Right ventricle myocardium inferior (tissue), 1 donor: ENCODE measurements around the gene EXOC4. TPM values are rescaled to one million over a fixed set of nuclear protein-coding genes. Genes with fewer than 3 reads are reported as not detected.
A peak's percentile ranks its signal among the peaks of the same experiment; 100 is the strongest.
"Not testable (repeated sequence)": the region's sequence is repeated elsewhere in the genome, so short reads cannot be mapped to it uniquely, and the experiment has no call there.

Source experiments
- ATAC-seq: fragments of 200-7000 bp; cut with Tn5 transposase; one replicate; pipeline ENCODE4 v1.9.1; 2020; ENCODE audit warnings: mild to moderate bottlenecking, moderate library complexity
- DNase-seq: peaks from one replicate; pipeline ENCODE4 v3.0.0; 2021; ENCODE audit errors: missing footprints
- intact Hi-C: fragments of 100-400 bp; cut with DNase I; formaldehyde crosslinking; loops from one replicate; pipeline ENCODE4 v1.11.0; 2022
- long read RNA-seq: library from polyadenylated mRNA; unstranded; transcript quantifications from one replicate; pipeline ENCODE4 v2.0.0, GENCODE V29; 2021
- total RNA-seq: library from RNA; stranded (reverse); fragmentation: NEBNext Ultra II Directional; extraction: Animal tissue kit (Norgen Biotek cat#: 25700); gene quantifications from one replicate; pipeline ENCODE4 v1.2.1, GENCODE V29; 2021
- donor health status: DM: no; HTN: yes; CAD: no; lungs with severe emphysema.

EXOC4 gene
- total RNA-seq, result 36.8 TPM
- long read RNA-seq, full-length matches to known transcripts, result 14 of 17 reads
- long read RNA-seq, partial matches to known transcripts, result 2 of 17 reads
- long read RNA-seq, other reads (novel, unspliced or antisense), result 1 of 17 reads

DNA sequence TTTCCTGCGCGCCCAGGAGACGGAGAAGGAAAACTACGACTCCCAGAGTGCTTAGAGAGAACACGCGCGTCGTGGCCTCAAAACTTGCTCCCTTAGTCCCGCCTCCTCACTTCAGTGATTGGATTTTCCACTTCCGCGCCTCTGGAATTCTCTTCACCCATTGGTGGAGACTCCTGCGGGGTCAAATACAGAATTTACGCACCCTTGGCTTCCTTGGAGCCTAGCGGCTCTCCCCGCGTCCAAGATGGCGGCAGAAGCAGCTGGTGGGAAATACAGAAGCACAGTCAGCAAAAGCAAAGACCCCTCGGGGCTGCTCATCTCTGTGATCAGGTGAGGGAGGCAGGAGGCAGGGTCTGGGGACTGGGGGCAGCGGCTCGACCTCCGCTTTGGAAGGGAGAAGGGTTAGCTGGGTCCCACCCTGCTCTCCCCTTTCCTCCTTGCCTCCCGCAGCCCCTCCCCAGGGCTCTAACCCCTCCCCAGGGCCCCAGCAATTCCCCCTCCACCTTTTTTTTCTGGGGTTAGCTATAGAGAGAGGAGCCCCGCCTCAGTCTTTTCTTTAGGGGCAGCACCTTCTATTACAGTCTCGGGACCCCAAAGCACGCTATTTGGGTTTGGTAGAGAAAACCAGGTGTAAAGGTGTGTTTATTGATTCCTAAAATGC, at the start of gene EXOC4:
Gene EXOC4, plus strand, starts transcription at position 221 of the 661 bp plus-strand sequence.
- intact Hi-C loops, result no loop called here
- peak; percentile 100 for ATAC-seq
- peak; percentile 91 for DNase-seq

DNA sequence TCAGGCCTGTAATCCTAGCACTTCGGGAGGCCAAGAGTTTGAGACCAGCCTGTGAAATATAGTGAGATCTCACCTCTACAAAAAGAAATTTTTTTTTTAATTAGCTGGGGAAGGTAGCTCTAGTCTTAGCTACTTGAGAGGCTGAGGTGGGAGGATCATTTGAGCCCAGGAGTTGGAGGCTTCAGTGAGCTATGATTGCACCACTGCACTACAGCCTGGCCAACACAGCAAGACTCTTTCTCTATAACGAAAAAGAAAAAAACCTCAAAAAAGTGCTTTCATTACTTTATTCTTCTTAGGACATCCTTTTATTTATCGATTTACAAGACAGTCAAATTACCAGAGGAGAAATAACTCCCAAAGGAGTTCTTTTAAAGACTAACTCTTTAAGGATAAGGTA, 49.4 kb upstream of the EXOC4 start:
- ATAC-seq, result no peak
- intact Hi-C loops, result loop anchor here (10.0 kb wide), 1 partner anchor 1099 kb away; no protein-coding TSS in a partner anchor

DNA sequence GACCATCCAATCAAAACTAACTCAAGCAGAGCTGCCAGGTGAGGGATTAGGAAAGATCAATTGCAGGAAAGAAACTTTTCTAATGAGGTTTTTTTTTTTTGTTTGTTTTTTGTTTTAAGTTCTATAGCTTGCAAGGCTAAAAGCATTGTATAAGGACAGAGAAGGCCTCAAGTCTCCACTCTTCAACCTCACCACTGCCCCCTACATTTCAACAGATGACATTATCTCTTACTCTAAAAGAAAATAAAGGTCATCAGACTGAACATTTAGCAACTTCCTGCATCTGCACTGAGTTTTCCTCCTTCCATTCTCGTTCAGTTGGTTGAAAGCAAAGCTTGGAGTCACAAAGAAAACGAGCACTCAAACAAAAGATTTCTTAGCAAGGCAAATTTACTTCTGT, 45.2 kb upstream of the EXOC4 start:
- intact Hi-C loops, result loop anchor here (10.0 kb wide), 1 partner anchor 1103 kb away; no protein-coding TSS in a partner anchor
- DNase-seq, result no peak

More for the DNA sequence above, 49.4 kb upstream of the EXOC4 start:
- DNase-seq, result no peak

DNA sequence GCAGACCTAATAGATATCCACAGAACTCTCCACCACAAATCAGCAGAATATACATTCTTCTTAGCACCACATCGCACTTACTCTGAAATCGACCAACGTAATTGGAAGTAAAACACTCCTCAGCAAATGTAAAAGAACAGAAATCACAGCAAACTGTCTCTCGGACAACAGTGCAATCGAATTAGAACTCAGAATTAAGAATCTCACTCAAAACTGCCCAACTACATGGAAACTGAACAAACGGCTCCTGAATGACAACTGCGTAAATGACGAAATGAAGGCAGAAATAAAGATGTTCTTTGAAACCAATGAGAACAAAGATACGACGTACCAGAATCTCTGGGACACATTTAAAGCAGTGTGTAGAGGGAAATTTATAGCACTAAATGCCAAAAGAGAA, 42.1 kb upstream of the EXOC4 start:
- intact Hi-C loops, DNase-seq, ATAC-seq: not testable (repeated sequence)

More for the DNA sequence above, 45.2 kb upstream of the EXOC4 start:
- ATAC-seq, result no peak

DNA sequence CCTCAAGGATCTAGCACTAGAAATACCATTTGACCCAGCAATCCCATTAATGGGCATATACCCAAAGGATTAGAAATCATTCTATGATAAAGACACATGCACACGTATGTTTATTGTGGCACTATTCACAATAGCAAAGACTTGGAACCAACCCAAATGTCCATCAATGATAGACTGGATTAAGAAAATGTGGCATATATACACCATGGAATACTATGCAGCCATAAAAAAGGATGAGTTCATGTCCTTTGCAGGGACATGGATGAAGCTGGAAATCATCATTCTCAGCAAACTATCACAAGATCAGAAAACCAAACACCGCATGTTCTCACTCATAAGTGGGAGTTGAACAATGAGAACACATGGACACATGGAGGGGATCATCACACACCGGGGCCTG, 39.1 kb upstream of the EXOC4 start:
- intact Hi-C loops, ATAC-seq, DNase-seq: not testable (repeated sequence)

DNA sequence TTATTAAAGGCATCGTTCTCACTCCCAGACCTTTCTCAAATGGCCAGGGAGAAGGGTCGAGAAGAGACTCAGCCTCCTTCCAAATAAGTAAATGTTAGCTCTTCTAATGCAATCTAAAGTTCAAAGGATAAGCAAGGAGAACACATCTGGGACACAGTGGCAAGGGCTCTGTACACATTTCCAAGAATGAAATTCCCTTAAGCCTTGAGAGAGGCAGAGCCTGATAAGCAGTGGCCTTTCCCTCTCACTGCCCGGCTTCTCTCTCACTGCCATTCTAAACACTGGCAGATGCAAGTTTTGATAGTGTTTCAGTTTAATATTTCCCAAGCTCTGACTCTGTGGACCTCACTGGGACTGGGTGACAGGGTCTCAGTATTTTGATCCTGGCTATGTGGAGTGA, 35.1 kb upstream of the EXOC4 start:
- intact Hi-C loops, result no loop called here
- no peak for DNase-seq
- ATAC-seq, result no peak

DNA sequence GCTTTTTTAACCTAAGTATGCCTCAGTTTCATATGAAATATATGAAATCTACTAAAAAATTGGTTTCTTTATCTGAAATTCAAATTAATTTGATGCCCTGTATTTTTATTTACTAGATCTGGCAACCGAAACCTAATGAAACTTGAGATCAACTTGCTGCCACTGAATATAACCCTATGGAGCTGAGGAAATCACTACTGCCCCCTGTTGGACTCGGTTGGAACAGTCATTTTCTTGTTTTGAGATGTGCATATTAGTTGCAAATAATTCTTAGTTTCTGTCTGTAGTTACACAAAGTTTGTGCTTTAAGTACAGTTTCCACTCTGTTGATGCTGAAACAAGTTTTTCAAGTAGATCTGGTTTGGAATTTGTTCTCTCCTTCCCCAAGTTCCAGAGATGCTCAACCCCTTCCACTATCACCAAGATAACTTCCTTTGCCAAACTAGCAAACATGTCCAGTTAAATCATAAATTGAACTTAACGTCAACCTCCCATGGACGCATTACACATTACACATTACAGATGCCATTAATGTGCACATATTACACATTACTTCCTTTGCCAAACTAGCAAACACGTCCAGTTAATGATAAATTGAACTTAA, 22.2 kb upstream of the EXOC4 start:
- intact Hi-C loops, result no loop called here
- ATAC-seq (no peak), DNase-seq (no peak)

DNA sequence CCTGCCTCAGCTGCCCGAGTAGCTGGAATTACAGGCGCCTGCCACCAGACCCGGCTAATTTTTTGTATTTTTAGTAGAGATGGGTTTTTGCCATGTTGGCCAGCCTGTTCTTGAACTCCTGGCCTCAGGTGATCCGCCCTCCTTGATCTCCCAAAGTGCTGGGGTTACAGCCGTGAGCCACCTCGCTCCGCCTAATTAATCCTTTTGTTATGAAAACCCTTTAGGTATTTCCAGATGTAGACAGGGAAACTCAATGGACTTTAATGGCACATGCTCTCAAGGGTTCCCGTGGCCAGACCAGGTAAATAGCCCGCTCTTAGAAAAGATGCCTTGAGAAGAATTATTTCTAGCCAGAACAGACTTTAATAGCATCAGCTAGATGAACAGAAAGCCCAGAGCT, 19.7 kb upstream of the EXOC4 start:
- ATAC-seq, result no peak
- DNase-seq, result no peak
- intact Hi-C loops, result no loop called here

DNA sequence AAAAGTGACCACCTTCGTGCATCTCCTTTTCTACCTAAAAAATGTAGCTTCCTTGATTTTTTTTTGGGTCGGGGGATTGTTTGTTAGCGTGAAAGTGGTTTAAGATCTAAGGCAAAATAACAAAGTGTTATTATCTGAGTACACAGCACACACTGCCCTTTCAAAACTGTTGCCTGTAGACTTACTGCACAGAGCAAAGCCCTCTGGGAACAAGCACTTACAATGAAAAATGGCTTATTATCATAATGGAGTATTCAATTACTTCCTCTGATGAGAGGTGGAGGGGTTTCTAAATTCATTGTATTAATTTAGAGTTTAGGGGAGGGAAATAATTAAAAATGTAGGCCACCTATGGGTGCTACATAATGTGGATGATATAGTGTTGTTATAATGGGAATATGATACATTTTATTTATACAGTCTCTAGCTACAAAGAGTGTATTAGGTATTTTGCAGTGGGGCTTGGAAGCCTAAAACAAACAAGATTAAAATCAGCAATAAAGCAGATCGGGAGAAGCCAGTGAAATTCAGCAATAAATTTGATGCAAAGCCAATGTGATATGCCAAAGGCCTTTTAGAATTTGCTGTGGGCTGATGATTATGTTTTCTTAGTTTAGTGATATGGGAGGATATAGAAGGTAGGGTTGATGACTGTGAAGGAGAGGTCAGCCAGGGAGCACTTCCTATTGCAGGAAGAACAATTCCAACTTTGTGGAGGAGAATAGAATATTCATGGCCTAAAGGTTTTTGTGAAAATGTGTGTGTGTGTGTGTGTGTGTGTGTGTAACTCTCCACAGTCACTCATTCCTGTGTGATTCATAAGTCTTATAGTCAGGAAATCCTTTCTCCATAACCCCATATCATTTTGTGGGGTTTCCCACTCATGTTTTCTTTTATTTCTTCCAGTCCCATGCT, 17.7 kb upstream of the EXOC4 start:
- intact Hi-C loops, result no loop called here
- DNase-seq (no peak), ATAC-seq (no peak)

DNA sequence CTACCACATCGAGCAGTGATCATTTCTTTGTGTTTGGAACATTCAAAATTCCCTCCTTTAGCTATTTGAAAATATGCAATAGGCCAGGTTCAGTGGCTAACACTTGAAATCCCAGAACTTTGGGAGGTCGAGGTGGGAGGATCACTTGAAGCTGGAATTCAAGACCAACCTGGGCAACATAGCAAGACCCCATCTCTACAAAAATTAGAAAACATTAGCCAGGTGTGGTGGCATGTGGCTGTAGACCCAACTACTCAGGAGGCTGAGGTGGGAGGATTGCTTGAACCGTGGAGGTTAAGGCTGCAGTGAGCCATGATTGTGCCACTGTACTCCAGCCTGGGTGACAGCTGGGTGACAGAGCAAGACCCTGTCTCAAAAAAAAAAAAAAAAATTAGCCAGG, 15.3 kb upstream of the EXOC4 start:
- intact Hi-C loops, result no loop called here
- no peak for DNase-seq
- no peak for ATAC-seq

DNA sequence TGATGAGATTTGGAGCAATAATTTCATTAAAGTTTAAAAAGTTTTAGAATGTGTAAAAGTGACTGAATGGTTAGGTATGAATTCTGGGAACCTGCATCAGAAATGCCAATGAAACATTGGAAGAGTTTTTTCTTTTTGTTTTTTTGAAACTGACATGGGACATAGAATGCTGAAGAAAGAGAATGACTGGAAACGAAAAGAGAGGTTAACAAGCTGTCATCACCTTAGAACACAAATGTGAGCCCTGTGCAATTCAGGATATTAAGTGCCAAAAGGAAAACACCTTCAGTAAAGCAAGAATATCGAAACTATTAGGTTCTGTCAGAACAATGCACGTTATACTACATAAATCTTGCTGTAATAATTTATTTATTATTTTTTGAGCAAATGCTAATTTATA, 12.6 kb upstream of the EXOC4 start:
- DNase-seq, result no peak
- intact Hi-C loops, result no loop called here
- ATAC-seq, result no peak

DNA sequence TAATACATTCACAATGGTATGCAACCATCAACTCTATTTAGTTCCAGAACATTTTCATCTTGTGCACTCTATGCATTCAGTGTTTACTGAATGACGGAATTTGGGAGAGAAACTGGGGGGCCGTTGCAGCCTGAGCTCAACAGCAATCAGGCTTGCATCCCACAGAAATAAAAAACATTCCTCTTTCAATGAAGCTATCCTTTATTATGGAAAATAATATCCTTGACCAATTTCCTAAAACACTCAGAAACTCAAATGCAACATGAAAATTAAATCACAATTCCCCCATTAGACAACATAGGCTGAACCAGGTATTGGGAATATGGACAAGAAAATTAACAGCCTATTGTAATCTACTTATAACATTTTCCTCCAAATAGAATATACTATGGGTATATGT, 6.3 kb upstream of the EXOC4 start:
- intact Hi-C loops, result no loop called here
- no peak for ATAC-seq
- no peak for DNase-seq

DNA sequence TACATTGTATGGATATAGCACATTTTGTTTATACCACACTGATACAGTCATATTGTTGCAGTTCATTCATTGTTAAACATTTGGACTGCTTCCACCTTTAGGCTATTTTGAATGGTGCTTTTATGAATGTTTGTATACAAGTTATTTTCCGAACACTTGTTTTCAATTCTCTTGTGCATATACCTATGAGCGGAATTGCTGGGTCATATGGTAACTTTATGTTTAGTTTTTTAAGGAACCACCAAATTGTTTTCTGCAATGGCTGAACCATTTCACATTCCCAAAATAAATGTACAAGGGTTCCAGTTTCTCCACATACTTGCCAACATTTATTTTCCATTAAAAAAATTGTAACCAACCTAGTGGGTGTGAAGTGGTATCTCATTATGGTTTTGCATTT, 4.0 kb upstream of the EXOC4 start:
- intact Hi-C loops, result no loop called here
- no peak for ATAC-seq
- DNase-seq, result no peak

DNA sequence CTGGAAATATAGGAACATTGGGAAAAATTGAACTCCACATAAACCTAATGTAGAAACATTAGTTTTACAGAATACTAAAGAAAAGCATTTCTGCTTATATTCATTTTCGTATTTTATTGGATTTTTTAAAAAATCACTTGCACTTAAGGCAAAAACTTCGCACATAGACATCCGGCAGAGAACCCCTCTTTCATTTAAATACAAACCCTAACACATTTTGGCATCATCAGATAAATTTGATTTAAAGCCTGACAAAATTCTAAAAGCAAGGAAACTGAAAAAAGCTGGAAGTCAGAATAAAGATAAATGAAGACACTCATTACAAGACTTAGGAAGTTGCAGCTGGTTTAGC, 396 bp upstream of the EXOC4 start:
- intact Hi-C loops, result no loop called here
- no peak for ATAC-seq

DNA sequence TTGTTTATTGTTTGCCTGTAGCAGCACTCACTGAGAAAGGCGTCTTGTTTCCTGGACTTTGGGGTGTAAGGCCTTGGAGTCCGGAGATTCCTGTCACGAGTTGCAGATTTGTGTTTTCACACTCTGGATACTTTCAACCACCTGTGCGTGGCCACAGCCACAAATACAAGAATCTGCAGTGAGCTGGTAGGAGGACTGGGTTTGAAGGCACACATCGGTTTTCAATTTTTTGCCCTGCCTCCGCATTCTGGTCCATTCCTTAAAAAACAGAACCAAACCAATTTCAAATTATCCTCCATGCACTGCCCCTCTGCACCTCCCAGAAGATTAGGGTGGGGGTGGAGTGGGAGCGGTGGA, 619 bp downstream of the EXOC4 start:
- DNase-seq (no peak), ATAC-seq (no peak)
- intact Hi-C loops, result no loop called here

More for the DNA sequence above, 396 bp upstream of the EXOC4 start:
- no peak for DNase-seq

DNA sequence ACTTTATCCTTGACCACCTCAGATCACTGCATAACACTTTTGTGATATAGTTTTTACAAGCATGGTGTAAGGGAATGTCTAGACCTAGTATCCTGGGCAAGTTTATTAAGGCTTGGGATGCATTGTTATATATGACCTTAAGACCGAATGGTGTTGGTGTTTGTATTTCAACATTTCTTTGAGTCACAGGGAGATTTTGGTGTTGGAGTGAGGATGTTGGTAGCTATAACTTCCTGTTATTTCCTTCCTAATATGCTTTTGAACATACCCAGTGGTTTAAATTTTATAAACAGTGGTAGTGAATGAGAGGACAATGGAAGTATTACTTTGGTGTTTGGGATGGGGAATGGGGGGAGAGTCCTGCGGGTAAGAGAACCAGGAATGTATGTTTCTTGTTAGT, 2.6 kb downstream of the EXOC4 start:
- ATAC-seq, result no peak
- intact Hi-C loops, result no loop called here

DNA sequence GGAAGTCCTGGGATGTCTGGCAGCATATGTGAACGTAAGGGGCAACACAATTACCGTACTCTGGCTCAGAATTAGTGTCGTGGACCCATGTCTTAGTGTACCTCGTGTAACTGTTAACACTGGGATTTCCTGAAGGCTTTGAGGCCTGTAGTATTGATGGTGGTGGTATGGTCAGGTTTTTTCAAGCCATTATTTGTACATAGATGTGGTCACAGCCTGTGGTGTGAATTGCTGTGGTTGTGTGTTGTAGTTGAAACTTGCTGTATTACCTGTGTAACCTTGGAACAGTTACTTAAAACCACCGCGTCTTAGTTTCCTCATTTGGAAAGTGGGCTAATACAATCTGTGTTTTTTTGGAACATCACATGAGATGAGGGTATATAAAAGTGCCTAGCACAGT, 5.3 kb downstream of the EXOC4 start:
- ATAC-seq (no peak), DNase-seq (no peak)
- intact Hi-C loops, result no loop called here

More for the DNA sequence above, 2.6 kb downstream of the EXOC4 start:
- no peak for DNase-seq

DNA sequence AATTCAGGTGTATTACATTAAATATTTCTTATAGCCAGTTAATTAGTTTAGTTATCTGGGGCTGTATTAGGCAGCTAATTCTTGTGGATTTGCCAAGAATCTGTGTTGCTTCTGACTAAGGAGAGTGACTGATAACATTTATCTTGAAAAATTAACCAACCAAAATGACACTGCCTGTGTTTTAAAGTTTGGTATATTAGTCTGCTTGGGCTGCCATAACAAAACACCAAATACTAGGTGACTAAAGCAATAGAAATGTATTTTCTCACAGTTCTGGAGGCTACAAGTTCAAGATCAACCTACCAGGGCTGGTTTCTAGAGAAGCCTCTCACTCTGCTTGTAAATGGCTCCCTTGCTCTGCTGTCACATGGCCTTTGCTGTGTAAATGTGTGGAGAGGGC, 12.9 kb downstream of the EXOC4 start:
- DNase-seq (no peak), ATAC-seq (no peak)
- intact Hi-C loops, result no loop called here

DNA sequence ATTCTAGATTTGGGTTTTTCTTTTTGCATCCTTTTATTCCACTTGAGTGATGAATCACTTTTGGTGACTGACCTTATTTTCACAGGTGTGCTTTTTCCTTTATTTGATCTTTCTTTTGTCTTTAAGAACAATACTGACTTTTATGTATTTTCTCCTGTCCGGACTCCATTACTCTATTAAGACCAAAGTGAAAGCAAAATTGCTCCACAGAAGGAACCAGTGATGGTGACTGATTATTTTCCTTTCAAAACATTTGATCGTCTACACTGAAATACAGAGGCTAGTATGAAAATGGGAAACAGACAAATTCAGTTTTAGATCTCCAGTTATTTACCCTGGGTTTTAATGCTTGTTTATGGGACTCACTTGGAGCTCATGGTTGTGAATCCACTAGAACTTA, 15.5 kb downstream of the EXOC4 start:
- ATAC-seq, result no peak
- no peak for DNase-seq
- intact Hi-C loops, result no loop called here

DNA sequence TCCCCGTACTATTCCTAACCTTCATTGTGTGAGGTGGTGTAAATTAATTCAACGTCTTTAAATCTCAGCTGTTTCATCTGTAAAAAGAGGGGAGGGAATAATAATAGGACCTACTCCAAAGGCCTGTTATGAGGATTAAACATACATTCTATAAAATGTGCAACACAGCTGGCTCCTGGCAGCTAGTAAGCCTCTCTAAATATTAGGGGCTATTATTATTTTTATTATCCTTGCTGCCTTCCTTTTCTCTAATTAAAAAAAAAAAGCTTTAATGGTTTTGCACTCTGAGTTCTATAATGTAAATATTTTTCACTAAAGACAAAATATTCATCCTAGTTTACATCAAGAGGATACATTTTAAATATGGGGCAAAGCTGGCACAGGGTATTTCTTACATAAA, 19.5 kb downstream of the EXOC4 start:
- intact Hi-C loops, result no loop called here
- ATAC-seq, result no peak
- DNase-seq, result no peak
